Lung microvascular endothelial cell (primary cell): ENCODE results near the gene BACH1. TPM values are rescaled to one million over a fixed set of nuclear protein-coding genes. Genes with fewer than 3 reads are reported as not detected.
"Not testable (repeated sequence)": the region's sequence is repeated elsewhere in the genome, so short reads cannot be mapped to it uniquely, and the experiment has no call there.

Experiments
- DNase-seq, 2 donors: peaks; one replicate each; pipeline versions ENCODE4 v3.0.0 to v3.0.0-alpha.2; 2010; ENCODE audit warnings: low read depth in 2 of 2
- total RNA-seq: library from RNA; depleted of rRNA; stranded (reverse); fragments of >200 nt; gene quantifications from 2 replicates; pipeline ENCODE4 v1.2.1, GENCODE V29; 2014

Gene BACH1
- total RNA-seq, 1 donor from 2014 or later, result 76.2 TPM

DNA sequence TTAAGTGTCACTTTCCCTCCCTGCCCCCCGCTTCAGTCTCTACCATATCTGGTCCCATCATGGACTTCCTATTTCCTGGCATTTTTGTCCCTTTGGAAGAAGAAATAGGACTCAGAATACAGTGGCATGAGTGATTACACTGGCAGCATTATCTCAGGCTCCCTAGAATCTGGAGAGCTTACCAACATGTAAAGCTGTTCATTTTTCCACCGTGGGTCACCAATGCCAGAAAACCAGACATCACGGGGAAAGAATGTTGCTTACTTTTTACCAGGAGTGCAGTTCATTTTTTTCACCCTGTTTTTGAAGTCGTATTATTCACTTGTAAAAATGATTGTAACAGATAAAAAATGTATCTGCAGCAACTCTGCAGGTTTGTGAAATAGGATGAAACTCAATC, 44.8 kb downstream of the BACH1 start:
- peak; percentile 71 to 86 for DNase-seq

- no peak for DNase-seq
Observed at GRCh38 chr21:29346281-29346680, 47.6 kb downstream of the BACH1 start.

GRCh38 chr21:29346771-29347170, 48.0 kb downstream of the BACH1 start:
- no peak for DNase-seq

GRCh38 chr21:29347274-29347681, 48.6 kb downstream of the BACH1 start:
- no peak for DNase-seq

GRCh38 chr21:29349702-29350101, 51.0 kb downstream of the BACH1 start:
- no peak for DNase-seq

DNA sequence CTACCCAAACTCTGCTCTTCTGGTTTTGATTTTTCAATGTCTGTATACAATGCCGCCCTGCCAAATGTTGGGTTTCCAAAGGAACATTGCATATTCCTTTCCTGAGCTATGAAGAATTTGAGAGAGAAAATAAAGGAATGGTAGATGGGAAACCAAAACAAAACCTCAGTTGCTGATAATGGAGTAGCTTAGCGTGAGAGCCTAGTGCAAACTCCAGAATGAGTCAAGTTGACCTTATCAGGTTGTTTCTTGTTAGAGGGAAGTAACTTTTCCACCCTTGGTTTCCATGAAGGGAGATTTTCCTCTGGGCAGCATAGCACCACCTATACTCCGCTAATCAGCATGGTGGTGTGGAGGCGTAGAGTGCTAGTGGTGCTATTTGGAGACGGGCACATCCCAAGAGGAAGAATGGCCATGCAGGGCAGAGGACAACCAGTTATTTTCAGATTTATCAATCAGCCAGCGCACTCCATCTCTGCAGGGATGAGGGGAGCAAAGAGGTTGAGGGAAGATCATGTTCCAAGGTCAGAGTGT, 51.6 kb downstream of the BACH1 start:
- DNase-seq, result no peak

DNA sequence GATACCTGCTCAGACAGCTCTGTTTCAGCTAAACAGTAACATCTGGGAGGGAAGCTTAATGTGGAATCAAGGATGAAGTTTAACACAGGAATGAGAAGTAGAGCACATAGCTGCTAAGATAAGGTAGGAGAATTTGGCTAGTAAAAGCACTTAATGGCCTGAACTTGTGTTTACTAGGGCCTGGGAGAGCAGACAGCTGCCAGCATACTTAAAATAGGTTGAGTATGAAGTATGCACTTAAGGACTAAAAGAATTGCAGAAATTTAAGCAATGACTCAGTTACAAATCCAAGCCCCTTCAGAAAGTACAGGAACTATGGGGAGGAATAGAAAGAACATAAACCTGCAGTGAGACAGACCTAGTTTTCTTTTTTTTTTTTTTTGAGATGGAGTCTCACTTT, 53.0 kb downstream of the BACH1 start:
- no peak for DNase-seq

GRCh38 chr21:29355043-29355710, 56.5 kb downstream of the BACH1 start:
- not testable (repeated sequence) for DNase-seq

DNA sequence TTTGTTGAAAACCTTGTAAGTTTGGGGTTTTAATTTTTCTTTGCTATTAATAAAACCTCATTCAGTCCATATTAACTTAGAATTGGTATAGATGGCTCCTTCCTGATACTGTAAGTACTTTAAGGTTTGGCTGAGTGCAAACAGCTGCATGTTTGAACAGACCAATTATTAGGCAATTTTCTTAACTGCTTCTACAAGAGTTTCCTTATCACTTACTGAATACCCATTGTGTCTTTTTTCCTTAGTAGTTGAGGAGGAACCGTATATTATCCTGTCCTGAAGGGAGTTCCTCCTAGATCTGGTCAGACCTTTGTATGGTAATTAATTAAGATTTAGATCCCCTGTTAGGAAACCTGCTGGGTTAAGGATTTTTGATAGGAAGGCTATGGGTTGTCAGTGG, 57.6 kb downstream of the BACH1 start:
- not testable (repeated sequence) for DNase-seq

GRCh38 chr21:29356810-29357209, 58.1 kb downstream of the BACH1 start:
- not testable (repeated sequence) for DNase-seq

DNA sequence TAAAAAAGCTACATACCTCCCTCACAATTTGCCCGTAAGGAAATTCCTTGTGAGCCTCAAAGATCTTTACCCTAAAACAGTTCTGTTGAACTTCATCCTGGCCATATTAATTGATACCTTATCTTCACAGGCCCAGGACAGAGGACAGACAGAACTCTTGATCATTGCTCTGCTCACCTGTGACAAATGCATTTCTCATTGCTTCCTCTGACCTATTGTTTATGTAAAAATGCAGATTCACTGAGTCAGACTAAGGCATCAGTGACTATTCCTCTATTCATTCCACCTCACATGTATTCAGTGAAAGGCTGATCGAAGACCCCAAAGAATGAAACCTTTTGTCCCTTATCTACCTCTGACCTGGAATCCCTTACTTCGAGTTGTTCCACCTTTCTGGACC, 61.0 kb downstream of the BACH1 start:
- DNase-seq, result no peak

GRCh38 chr21:29360799-29361765, 62.4 kb downstream of the BACH1 start:
- peak in 1 of 2 donors; percentile 19 for DNase-seq

DNA sequence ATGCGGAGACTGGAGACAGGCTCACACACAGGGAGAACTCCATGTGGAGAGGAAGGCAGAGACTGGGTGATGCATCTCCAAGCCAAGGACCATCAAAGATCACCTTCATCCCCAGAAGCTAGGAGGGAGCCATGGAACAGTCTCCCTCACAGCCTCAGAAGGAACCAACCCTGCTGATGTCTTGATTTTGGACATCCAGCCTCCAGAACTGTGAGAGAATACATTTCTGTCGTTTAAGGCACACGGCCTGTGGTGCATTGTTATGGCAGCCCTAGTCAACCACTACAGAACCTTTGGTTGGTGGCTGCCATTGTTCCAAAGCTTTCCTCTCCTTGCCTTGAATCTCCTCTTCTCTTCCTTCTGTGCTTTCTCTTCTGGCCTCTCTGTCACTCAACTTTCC, 64.0 kb downstream of the BACH1 start:
- DNase-seq, result no peak

GRCh38 chr21:29365661-29366265, 67.0 kb downstream of the BACH1 start:
- no peak for DNase-seq

- no peak for DNase-seq
Observed at GRCh38 chr21:29366532-29366931, 67.8 kb downstream of the BACH1 start.

- DNase-seq, result no peak
Observed at GRCh38 chr21:29367335-29367734, 68.6 kb downstream of the BACH1 start.

GRCh38 chr21:29368906-29369305, 70.2 kb downstream of the BACH1 start:
- no peak for DNase-seq

- DNase-seq, result no peak
Observed at GRCh38 chr21:29371464-29371863, 72.7 kb downstream of the BACH1 start.

- peak; percentile 86 to 90 for DNase-seq
Observed at GRCh38 chr21:29372063-29372802, 73.5 kb downstream of the BACH1 start.

- DNase-seq, result no peak
Observed at GRCh38 chr21:29374481-29374880, 75.8 kb downstream of the BACH1 start.

GRCh38 chr21:29376556-29376955, 77.8 kb downstream of the BACH1 start:
- DNase-seq, result peak; percentile 36 to 40
